Measurements from ENCODE around the gene MID1.

MID1 gene

GRCh38 chrX:10619425-10620046 is 849 bp downstream of the MID1 start:
- Histone ChIP-seq H3K4me3 (ENCODE audit: low read depth in 1 of 2, low read length in 2 of 2) (no peak overlapping the region), H3K9me3 (ENCODE audit: insufficient read depth, low read length, severe bottlenecking) (no peaks in the 10 kb centered on the region), H3K4me1 (ENCODE audit: insufficient read depth, low read length) (no peaks in the 10 kb centered on the region), H3K9ac (ENCODE audit: low read depth, low read length) (no peak overlapping the region), H3K4me2 (ENCODE audit: insufficient read depth, low read length) (no peak overlapping the region), H3K36me3 (ENCODE audit: insufficient read depth, low read length) (no peaks in the 10 kb centered on the region), H2AFZ (ENCODE audit: low read depth, low read length) (no peak overlapping the region), H3K27me3 (ENCODE audit: insufficient read depth, low read length, poor library complexity) (no peaks in the 10 kb centered on the region), H4K20me1 (ENCODE audit: insufficient read depth, low read length) (no peaks in the 10 kb centered on the region), H3K79me2 (ENCODE audit: insufficient read depth, low read length) (no peaks in the 10 kb centered on the region), H3K27ac (ENCODE audit: low read length) (no peak overlapping the region)
- TF ChIP-seq EZH2 (IDR thresholded peaks at IDR 0.05; ENCODE audit: borderline replicate concordance, low read depth, low read length, severe bottlenecking) (no peak), CTCF (IDR thresholded peaks at IDR 0.05; ENCODE audit: borderline replicate concordance, extremely low read depth, low read length, poor library complexity, severe bottlenecking) (no peak)
- ATAC-seq (ENCODE audit: insufficient read depth, low read depth) = no peak
- no peak for DNase-seq

GRCh38 chrX:10618961-10619360 is 1.4 kb downstream of the MID1 start:
- Histone ChIP-seq H3K4me2 (ENCODE audit: insufficient read depth, low read length) (no peak overlapping the region), H3K79me2 (ENCODE audit: insufficient read depth, low read length) (no peaks in the 10 kb centered on the region), H3K4me1 (ENCODE audit: insufficient read depth, low read length) (no peaks in the 10 kb centered on the region), H3K27me3 (ENCODE audit: insufficient read depth, low read length, poor library complexity) (no peaks in the 10 kb centered on the region), H3K4me3 (ENCODE audit: low read depth in 1 of 2, low read length in 2 of 2) (no peak overlapping the region), H3K9ac (ENCODE audit: low read depth, low read length) (no peak overlapping the region), H2AFZ (ENCODE audit: low read depth, low read length) (no peak overlapping the region), H3K36me3 (ENCODE audit: insufficient read depth, low read length) (no peaks in the 10 kb centered on the region), H3K27ac (ENCODE audit: low read length) (no peak overlapping the region), H3K9me3 (ENCODE audit: insufficient read depth, low read length, severe bottlenecking) (no peaks in the 10 kb centered on the region), H4K20me1 (ENCODE audit: insufficient read depth, low read length) (no peaks in the 10 kb centered on the region)
- DNase-seq = no peak
- TF ChIP-seq CTCF (IDR thresholded peaks at IDR 0.05; ENCODE audit: borderline replicate concordance, extremely low read depth, low read length, poor library complexity, severe bottlenecking) = no peak
- TF ChIP-seq EZH2 (IDR thresholded peaks at IDR 0.05; ENCODE audit: borderline replicate concordance, low read depth, low read length, severe bottlenecking) = no peak
- ATAC-seq (ENCODE audit: insufficient read depth, low read depth) = no peak

- DNase-seq (no peak), ATAC-seq (ENCODE audit: insufficient read depth, low read depth) (no peak)
- Histone ChIP-seq H3K4me3 (ENCODE audit: low read depth in 1 of 2, low read length in 2 of 2) (no peak overlapping the region), H3K27ac (ENCODE audit: low read length) (no peak overlapping the region), H3K36me3 (ENCODE audit: insufficient read depth, low read length) (no peaks in the 10 kb centered on the region), H3K4me1 (ENCODE audit: insufficient read depth, low read length) (no peaks in the 10 kb centered on the region), H3K27me3 (ENCODE audit: insufficient read depth, low read length, poor library complexity) (no peaks in the 10 kb centered on the region), H3K4me2 (ENCODE audit: insufficient read depth, low read length) (no peak overlapping the region), H2AFZ (ENCODE audit: low read depth, low read length) (no peak overlapping the region), H3K79me2 (ENCODE audit: insufficient read depth, low read length) (no peaks in the 10 kb centered on the region), H3K9me3 (ENCODE audit: insufficient read depth, low read length, severe bottlenecking) (no peaks in the 10 kb centered on the region), H3K9ac (ENCODE audit: low read depth, low read length) (no peak overlapping the region), H4K20me1 (ENCODE audit: insufficient read depth, low read length) (no peaks in the 10 kb centered on the region)
- TF ChIP-seq CTCF (IDR thresholded peaks at IDR 0.05; ENCODE audit: borderline replicate concordance, extremely low read depth, low read length, poor library complexity, severe bottlenecking) = no peak
- TF ChIP-seq EZH2 (IDR thresholded peaks at IDR 0.05; ENCODE audit: borderline replicate concordance, low read depth, low read length, severe bottlenecking) = no peak
These were observed 2.4 kb downstream of the MID1 start for GRCh38 chrX:10617999-10618351.
